ENCODE data around the gene BORCS5. TPM values are rescaled to one million over a fixed set of nuclear protein-coding genes. Genes with fewer than 3 reads are reported as not detected.

BORCS5 gene
- total and polyA plus RNA-seq, 5 donors from 2014 or later = 25.0 to 39.2 (median 36.2) TPM

DNA sequence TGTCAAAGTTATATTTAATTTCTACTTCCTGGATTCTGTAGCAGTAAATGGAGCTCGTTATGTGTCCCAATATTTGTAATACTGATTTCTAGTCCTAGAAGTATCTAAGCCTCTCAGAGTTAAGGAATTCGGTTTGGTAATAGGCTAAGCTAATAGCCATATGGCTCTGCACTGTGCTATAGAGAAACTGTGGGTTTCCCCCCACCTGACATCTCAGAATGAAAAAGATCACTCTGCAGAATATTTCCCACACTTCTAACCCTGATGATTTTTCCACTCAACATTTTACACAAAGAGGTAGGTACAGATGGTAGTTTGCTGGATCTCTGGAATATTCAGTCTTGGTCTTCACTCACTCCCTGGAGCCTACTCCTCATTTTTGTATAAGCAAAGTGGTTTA lies 71.2 kb downstream of the BORCS5 start:
- DNase-seq (no peak), ATAC-seq (ENCODE audit: low read depth in 2 of 2) (no peak)
- Histone ChIP-seq H3K4me1 (ENCODE audit: control insufficient read depth, insufficient read depth, low read length, poor library complexity, severe bottlenecking) (peaks cover 14% of the 10 kb centered on the region), H3K27ac (ENCODE audit: insufficient read depth, low read length, poor library complexity, severe bottlenecking) (no peak overlapping the region), H3K4me3 (ENCODE audit: low read depth, low read length) (no peak overlapping the region), H3K36me3 (ENCODE audit: control insufficient read depth, insufficient read depth, low read length) (no peaks in the 10 kb centered on the region), H3K27me3 (ENCODE audit: control insufficient read depth, insufficient read depth, low read length) (no peaks in the 10 kb centered on the region), H3K9me3 (ENCODE audit: control insufficient read depth in 2 of 2, low read length in 2 of 2) (peaks cover 12 to 15% of the 10 kb centered on the region in 2 experiments)
- Mint-ChIP-seq H3K4me3 (no peak overlapping the region), H3K27ac (peak overlapping the region in 1 of 3 donors; percentile 55), H3K27me3 (no peaks in the 10 kb centered on the region), H3K4me1 (peaks cover 32 to 59% (median 50%) of the 10 kb centered on the region in 4 donors), H3K36me3 (peaks cover 11% of the 10 kb centered on the region), H3K9me3 (peaks cover 0 to 20% (median 7%) of the 10 kb centered on the region in 7 donors)

DNA sequence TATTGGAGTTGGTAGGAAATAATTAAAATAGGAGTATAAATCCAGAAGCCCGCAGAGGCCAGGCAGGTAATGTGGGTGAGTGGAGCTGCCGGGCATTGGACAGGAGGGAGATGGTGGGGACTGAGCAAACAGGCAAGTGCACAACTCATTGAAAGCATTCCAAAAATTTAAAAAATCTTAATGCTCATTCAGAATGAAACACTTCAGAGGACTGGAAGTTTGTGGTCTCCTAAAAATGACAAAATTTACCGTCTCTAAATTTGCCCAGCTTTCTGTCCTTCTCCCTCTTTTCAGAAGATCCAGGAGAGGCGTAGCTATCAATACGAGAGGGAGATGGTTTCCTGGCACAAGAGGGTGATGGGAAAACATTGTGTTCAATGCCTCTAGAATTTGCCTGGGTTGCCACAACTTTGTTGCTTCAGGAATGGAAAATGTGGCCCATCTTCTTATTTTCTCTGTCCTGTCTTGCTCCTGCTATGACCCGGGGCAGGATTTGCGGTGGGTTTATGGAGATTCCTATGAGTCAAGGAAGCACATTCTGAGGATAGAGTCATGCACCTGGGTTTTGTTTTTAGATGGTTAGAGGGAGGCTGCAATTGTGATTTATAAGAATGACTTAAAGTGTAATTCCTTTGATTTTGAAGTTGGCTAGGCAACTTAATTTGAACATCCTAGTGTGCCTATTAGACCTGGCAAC lies 72.2 kb downstream of the BORCS5 start:
- ATAC-seq (ENCODE audit: low read depth in 2 of 2) = no peak
- Mint-ChIP-seq H3K9me3 (peaks cover 0 to 10% (median 5%) of the 10 kb centered on the region in 7 donors), H3K27ac (peak overlapping the region in 2 of 3 donors; percentile 55 to 78), H3K27me3 (no peaks in the 10 kb centered on the region), H3K4me1 (peaks cover 33 to 61% (median 59%) of the 10 kb centered on the region in 4 donors), H3K4me3 (peak overlapping the region in 2 of 4 donors; percentile 56 to 69), H3K36me3 (peaks cover 11% of the 10 kb centered on the region)
- no peaks in the 10 kb centered on the region for H3K36me3 ChIP-seq (ENCODE audit: control insufficient read depth, insufficient read depth, low read length)
- peaks cover 18% of the 10 kb centered on the region for H3K4me1 ChIP-seq (ENCODE audit: control insufficient read depth, insufficient read depth, low read length, poor library complexity, severe bottlenecking)
- H3K27me3 ChIP-seq (ENCODE audit: control insufficient read depth, insufficient read depth, low read length) = no peaks in the 10 kb centered on the region
- H3K9me3 ChIP-seq (ENCODE audit: control insufficient read depth in 2 of 2, low read length in 2 of 2) = peaks cover 5% of the 10 kb centered on the region in 2 experiments
- H3K27ac ChIP-seq (ENCODE audit: insufficient read depth, low read length, poor library complexity, severe bottlenecking) = no peak overlapping the region
- no peak for DNase-seq
- no peak overlapping the region for H3K4me3 ChIP-seq (ENCODE audit: low read depth, low read length)

DNA sequence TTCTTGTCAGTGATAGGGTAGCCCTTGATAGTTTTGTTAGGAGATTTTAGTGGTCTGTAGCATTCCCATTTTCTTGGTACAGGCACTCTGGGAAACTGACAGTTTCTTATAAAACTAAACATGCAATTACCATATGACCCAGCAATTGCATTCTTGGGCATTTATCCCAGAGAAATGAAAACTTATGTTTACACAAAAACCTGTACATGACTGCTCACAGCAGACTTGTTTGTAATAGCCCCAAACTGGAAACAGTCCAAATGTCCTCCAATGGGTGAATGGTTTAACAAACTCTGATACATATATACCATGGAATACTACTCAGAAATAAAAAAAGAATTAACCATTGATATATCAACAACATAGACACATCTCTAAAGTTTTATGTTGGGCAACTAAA lies 75.5 kb downstream of the BORCS5 start:
- peaks cover 30 to 66% (median 60%) of the 10 kb centered on the region in 4 donors for H3K4me1 Mint-ChIP-seq
- H3K27me3 Mint-ChIP-seq = no peaks in the 10 kb centered on the region
- Histone ChIP-seq H3K4me1 (ENCODE audit: control insufficient read depth, insufficient read depth, low read length, poor library complexity, severe bottlenecking) (peaks cover 18% of the 10 kb centered on the region), H3K27me3 (ENCODE audit: control insufficient read depth, insufficient read depth, low read length) (no peaks in the 10 kb centered on the region), H3K27ac (ENCODE audit: insufficient read depth, low read length, poor library complexity, severe bottlenecking) (no peak overlapping the region), H3K4me3 (ENCODE audit: low read depth, low read length) (no peak overlapping the region), H3K36me3 (ENCODE audit: control insufficient read depth, insufficient read depth, low read length) (peaks cover 14% of the 10 kb centered on the region), H3K9me3 (ENCODE audit: control insufficient read depth in 2 of 2, low read length in 2 of 2) (no peaks in the 10 kb centered on the region)
- peak overlapping the region; percentile 34 to 67 (median 53) for H3K27ac Mint-ChIP-seq
- ATAC-seq (ENCODE audit: low read depth in 2 of 2) = no peak
- H3K36me3 Mint-ChIP-seq = peaks cover 18% of the 10 kb centered on the region
- peak overlapping the region in 1 of 4 donors; percentile 25 for H3K4me3 Mint-ChIP-seq
- H3K9me3 Mint-ChIP-seq = no peaks in the 10 kb centered on the region
- no peak for DNase-seq

GRCh38 chr12:12433203-12433731 lies 76.4 kb downstream of the BORCS5 start:
- peaks cover 22% of the 10 kb centered on the region for H3K4me1 ChIP-seq (ENCODE audit: control insufficient read depth, insufficient read depth, low read length, poor library complexity, severe bottlenecking)
- Mint-ChIP-seq H3K9me3 (no peaks in the 10 kb centered on the region), H3K36me3 (peaks cover 19% of the 10 kb centered on the region), H3K4me1 (peaks cover 23 to 66% (median 59%) of the 10 kb centered on the region in 4 donors), H3K4me3 (peak overlapping the region in 2 of 4 donors; percentile 25 to 51), H3K27me3 (no peaks in the 10 kb centered on the region), H3K27ac (peak overlapping the region; percentile 60 to 91 (median 85))
- H3K27ac ChIP-seq (ENCODE audit: insufficient read depth, low read length, poor library complexity, severe bottlenecking) = no peak overlapping the region
- no peaks in the 10 kb centered on the region for H3K9me3 ChIP-seq (ENCODE audit: control insufficient read depth in 2 of 2, low read length in 2 of 2)
- DNase-seq (no peak), ATAC-seq (ENCODE audit: low read depth in 2 of 2) (no peak)
- H3K4me3 ChIP-seq (ENCODE audit: low read depth, low read length) = no peak overlapping the region
- peaks cover 15% of the 10 kb centered on the region for H3K36me3 ChIP-seq (ENCODE audit: control insufficient read depth, insufficient read depth, low read length)
- no peaks in the 10 kb centered on the region for H3K27me3 ChIP-seq (ENCODE audit: control insufficient read depth, insufficient read depth, low read length)

- H3K4me1 Mint-ChIP-seq = peaks cover 41 to 77% (median 58%) of the 10 kb centered on the region in 4 donors
- H3K27ac ChIP-seq (ENCODE audit: insufficient read depth, low read length, poor library complexity, severe bottlenecking) = no peak overlapping the region
- no peaks in the 10 kb centered on the region for H3K9me3 Mint-ChIP-seq
Measured at GRCh38 chr12:12436831-12437345, 80.0 kb downstream of the BORCS5 start.

GRCh38 chr12:12439636-12440035 lies 82.8 kb downstream of the BORCS5 start:
- Mint-ChIP-seq H3K9me3 (no peaks in the 10 kb centered on the region), H3K4me3 (peak overlapping the region; percentile 49 to 91 (median 68)), H3K36me3 (peaks cover 15% of the 10 kb centered on the region), H3K4me1 (peaks cover 35 to 82% (median 63%) of the 10 kb centered on the region in 4 donors), H3K27ac (peak overlapping the region; percentile 92 to 99 (median 98)), H3K27me3 (no peaks in the 10 kb centered on the region)
- Histone ChIP-seq H3K4me1 (ENCODE audit: control insufficient read depth, insufficient read depth, low read length, poor library complexity, severe bottlenecking) (peaks cover 66% of the 10 kb centered on the region), H3K36me3 (ENCODE audit: control insufficient read depth, insufficient read depth, low read length) (peaks cover 15% of the 10 kb centered on the region), H3K27ac (ENCODE audit: insufficient read depth, low read length, poor library complexity, severe bottlenecking) (peak overlapping the region; percentile 91), H3K4me3 (ENCODE audit: low read depth, low read length) (peak overlapping the region; percentile 61), H3K27me3 (ENCODE audit: control insufficient read depth, insufficient read depth, low read length) (no peaks in the 10 kb centered on the region), H3K9me3 (ENCODE audit: control insufficient read depth in 2 of 2, low read length in 2 of 2) (no peaks in the 10 kb centered on the region)
- ATAC-seq (ENCODE audit: low read depth in 2 of 2) (peak in 1 of 2 donors; percentile 61), DNase-seq (peak; percentile 21 to 83 (median 50))

More at GRCh38 chr12:12436831-12437345, 80.0 kb downstream of the BORCS5 start:
- ATAC-seq (ENCODE audit: low read depth in 2 of 2) = no peak
- Histone ChIP-seq H3K36me3 (ENCODE audit: control insufficient read depth, insufficient read depth, low read length) (peaks cover 15% of the 10 kb centered on the region), H3K4me3 (ENCODE audit: low read depth, low read length) (no peak overlapping the region), H3K4me1 (ENCODE audit: control insufficient read depth, insufficient read depth, low read length, poor library complexity, severe bottlenecking) (peaks cover 43% of the 10 kb centered on the region), H3K9me3 (ENCODE audit: control insufficient read depth in 2 of 2, low read length in 2 of 2) (no peaks in the 10 kb centered on the region), H3K27me3 (ENCODE audit: control insufficient read depth, insufficient read depth, low read length) (no peaks in the 10 kb centered on the region)
- H3K27ac Mint-ChIP-seq = peak overlapping the region; percentile 29 to 98 (median 80)
- H3K27me3 Mint-ChIP-seq = no peaks in the 10 kb centered on the region
- no peak for DNase-seq
- H3K36me3 Mint-ChIP-seq = peaks cover 19% of the 10 kb centered on the region
- H3K4me3 Mint-ChIP-seq = no peak overlapping the region

GRCh38 chr12:12440784-12441428 lies 84.0 kb downstream of the BORCS5 start:
- H3K4me1 ChIP-seq (ENCODE audit: control insufficient read depth, insufficient read depth, low read length, poor library complexity, severe bottlenecking) = peaks cover 77% of the 10 kb centered on the region

More at GRCh38 chr12:12440784-12441428, 84.0 kb downstream of the BORCS5 start:
- H3K36me3 Mint-ChIP-seq = peaks cover 14% of the 10 kb centered on the region
- peaks cover 11% of the 10 kb centered on the region for H3K36me3 ChIP-seq (ENCODE audit: control insufficient read depth, insufficient read depth, low read length)
- DNase-seq = peak in 1 of 3 donors; percentile 33
- H3K4me3 Mint-ChIP-seq = peak overlapping the region; percentile 49 to 82 (median 77)
- peaks cover 36 to 84% (median 68%) of the 10 kb centered on the region in 4 donors for H3K4me1 Mint-ChIP-seq
- H3K27ac ChIP-seq (ENCODE audit: insufficient read depth, low read length, poor library complexity, severe bottlenecking) = peak overlapping the region; percentile 91
- H3K9me3 ChIP-seq (ENCODE audit: control insufficient read depth in 2 of 2, low read length in 2 of 2) = no peaks in the 10 kb centered on the region
- H3K27me3 ChIP-seq (ENCODE audit: control insufficient read depth, insufficient read depth, low read length) = no peaks in the 10 kb centered on the region
- no peaks in the 10 kb centered on the region for H3K27me3 Mint-ChIP-seq
- no peak for ATAC-seq (ENCODE audit: low read depth in 2 of 2)
- H3K4me3 ChIP-seq (ENCODE audit: low read depth, low read length) = peak overlapping the region; percentile 61
- H3K9me3 Mint-ChIP-seq = no peaks in the 10 kb centered on the region
- peak overlapping the region; percentile 92 to 99 (median 98) for H3K27ac Mint-ChIP-seq
